Central memory CD4-positive, alpha-beta T cell (primary cell): ENCODE results near the gene OR8I2.
"Not testable (repeated sequence)": the region's sequence is repeated elsewhere in the genome, so short reads cannot be mapped to it uniquely, and the experiment has no call there.

Experiments used
- DNase-seq: peaks from one replicate; pipeline ENCODE4 v3.0.0; 2022
- total RNA-seq, 3 experiments: gene quantifications; one replicate each; lab custom pipeline; 2026; lab: John Stamatoyannopoulos, UW

OR8I2 gene
- 0 reads per million in 3 experiments for total RNA-seq

DNA sequence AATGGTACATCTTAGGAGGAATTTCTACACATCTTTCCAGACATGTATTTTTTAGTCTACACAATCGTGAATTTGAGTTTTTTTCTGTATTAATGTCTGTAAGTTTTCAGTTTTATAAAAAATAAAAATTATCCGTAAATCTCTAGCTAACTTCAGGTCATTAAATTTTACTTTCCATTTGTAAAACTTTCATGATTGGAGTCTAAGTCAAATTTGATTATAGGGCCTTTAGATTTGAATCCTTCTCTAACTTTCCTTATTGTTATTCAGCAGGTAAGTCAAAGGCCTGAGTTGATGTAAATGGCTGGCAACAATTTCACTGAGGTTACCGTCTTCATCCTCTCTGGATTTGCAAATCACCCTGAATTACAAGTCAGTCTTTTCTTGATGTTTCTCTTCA, at the start of gene OR8I2:
Gene OR8I2, plus strand, starts transcription at position 301 of the 400 bp plus-strand sequence. Its CDS starts 0 bp downstream, at position 301.
- DNase-seq, result no peak

DNA sequence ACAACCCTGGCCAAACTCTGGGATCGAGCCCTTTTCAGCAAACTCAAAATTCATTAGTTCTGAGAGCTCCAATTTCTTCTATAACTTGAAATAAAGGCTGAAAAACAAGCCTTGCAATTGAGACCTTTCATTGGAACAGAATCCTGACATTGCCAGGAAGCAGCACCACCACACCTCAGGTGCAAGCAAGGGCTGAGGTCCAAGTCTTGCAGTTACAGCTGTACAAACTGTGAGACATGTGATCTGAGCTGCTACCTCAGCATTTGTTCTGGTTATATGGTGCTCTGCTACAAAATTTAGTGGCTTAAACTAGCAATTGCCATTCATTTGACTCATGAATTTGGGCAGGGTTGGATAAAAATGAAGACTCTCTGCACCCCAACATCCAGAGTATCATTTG, 47.6 kb upstream of the OR8I2 start:
- DNase-seq, result no peak

DNA sequence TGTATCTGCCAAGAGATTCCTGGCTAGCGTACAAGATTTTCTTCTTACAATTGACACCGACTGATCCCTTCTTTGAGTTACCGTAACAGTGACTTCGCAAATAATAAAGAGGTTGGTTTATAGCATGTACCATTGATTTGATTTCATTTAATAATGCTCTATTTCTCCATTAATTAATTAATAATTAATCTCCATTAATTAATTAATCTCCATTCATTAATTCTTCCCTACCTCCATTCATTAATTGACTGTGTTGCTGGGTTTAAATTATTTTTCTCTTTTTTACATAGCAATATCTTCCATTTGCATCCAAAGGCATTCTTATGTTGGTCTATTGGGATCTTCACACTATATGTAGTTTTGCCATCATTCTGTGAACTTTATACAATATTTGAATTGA, 44.6 kb upstream of the OR8I2 start:
- no peak for DNase-seq

DNA sequence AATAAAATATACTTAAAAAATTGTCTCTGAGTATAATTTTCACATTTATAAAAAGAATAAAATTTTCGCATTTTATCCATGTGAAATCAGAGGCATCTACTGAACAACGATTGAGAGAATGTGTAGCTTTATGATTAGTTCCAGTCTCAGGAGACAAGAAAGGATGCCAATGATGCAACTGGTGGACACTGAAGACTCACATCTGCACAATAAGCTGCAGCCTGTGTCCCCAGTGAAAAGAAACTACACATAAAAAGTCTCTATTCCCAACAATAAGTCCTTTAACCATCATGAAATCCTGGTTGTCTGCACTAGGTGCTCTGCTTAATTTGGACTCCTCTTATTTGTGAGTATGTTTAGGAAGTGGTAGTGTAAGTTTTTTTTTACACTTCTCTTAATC, 43.6 kb upstream of the OR8I2 start:
- no peak for DNase-seq

DNA sequence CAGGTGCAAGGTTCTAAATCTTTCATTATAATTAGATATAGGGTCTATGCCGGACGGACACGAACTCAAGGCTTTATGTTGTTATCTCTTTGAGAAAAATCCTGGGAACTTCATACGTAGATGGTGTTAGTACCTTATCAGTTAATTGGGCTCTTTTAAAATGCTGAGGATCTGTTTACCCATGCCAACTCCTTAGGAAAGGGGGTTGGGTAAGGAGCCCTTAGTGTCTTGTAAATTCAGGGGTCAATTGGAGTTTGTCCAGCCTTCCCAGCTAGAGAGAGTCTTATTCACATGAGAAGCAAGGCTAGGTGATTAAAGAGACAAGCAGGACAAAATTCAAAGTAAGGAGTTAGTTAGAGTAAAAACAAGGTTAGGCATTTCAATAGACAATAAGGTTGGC, 36.7 kb upstream of the OR8I2 start:
- not testable (repeated sequence) for DNase-seq

DNA sequence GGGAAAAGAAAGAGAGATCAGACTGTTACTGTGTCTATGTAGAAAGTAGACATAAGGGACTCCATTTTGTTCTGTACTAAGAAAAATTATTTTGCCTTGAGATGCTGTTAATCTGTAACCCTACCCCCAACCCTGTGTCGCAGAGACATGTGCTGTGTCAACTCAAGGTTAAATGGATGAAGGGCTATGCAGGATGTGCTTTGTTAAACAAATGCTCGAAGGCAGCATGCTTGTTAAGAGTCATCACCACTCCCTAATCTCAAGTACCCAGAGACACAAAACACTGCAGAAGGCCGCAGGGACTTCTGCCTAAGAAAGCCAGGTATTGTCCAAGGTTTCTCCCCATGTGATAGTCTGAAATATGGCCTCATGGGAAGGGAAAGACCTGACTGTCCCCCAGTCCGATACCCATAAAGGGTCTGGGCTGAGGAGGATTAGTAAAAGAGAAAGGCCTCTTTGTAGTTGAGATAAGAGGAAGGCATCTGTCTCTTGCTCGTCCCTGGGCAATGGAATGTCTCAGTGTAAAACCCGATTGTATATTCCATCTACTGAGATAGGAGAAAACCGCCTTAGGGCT, 35.4 kb upstream of the OR8I2 start:
- not testable (repeated sequence) for DNase-seq

DNA sequence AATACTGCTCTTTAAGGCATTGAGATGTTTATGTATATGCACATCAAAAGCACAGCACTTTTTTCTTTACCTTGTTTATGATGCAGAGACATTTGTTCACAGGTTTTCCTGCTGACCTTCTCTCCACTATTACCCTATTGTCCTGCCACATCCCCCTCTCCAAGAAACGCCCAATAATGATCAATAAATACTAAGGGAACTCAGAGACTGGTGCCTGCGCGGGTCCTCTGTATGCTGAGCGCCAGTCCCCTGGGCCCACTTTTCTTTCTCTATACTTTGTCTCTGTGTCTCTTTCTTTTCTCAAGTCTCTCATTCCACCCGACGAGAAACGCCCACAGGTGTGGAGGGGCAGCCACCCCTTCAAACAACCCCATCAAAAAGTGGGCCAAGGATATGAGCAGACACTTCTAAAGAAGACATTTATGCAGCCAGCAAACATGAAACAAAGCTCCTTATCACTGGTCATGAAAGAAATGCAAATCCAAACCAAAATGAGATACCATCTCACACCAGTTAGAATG, 34.8 kb upstream of the OR8I2 start:
- not testable (repeated sequence) for DNase-seq

DNA sequence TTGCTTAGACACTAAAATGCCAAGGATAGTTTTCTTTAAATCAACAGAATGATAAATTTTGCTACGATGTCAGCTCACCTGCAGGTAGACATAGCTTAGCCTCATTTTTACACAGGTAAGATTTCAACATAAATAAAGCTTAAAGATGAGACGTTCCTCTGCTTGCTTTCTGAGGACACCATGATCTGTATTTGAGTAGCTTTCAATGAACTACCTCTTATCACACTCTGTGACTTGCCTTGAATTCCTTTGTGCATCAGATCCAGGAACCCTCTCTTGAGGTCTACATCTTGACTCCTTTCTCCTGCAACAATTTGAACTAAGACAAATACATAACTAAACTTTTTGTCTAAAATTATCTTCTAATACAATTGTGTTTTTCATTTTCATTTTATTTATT, 26.1 kb upstream of the OR8I2 start:
- no peak for DNase-seq

DNA sequence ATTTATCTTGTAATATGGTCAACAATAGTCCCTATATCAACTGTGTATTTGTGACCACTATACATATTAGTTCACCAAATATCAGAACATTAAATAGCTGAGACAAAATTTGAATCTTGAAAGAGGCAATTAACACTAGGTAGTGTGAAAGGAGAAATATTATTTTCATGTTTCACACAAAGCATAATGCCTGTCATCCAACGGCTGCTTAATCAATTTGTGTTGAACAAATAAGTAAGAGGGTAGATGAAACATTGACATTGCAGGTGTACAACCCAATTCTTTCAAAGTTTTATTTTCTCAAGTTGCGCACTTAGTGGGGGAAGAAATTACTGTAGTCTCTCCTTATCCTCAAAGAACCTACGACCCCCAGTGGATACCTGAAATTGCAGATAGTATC, 3.4 kb upstream of the OR8I2 start:
- DNase-seq, result no peak

DNA sequence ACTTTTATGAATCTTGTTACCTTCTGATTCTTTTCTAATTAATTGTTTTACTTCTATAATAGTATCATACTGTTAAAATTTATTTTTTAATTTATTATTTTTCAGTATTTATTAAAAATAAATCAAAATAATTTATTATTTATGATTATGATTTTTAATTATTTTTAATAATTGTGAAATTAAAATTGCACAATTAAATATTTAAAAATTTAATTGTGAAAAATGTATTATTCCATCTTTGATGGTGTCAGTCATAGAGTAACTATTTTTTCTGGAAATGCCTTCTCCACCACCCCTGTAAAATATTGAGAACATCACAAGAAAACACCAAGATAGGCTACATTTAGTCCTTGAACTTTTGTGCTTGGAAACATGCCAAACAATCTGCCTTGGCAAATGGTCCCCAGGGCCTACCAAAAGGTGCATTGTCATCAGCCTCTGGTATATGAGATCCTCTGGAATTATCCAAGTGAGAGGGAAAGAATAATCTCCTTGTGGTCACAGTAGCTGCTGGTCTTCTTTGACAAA, 10.2 kb downstream of the OR8I2 start, which contains the start of gene OR8H2:
Gene OR8H2, plus strand, starts transcription at position 478 of the 528 bp plus-strand sequence. CDS start 1,356 bp downstream, outside the sequence.
- DNase-seq, result no peak

DNA sequence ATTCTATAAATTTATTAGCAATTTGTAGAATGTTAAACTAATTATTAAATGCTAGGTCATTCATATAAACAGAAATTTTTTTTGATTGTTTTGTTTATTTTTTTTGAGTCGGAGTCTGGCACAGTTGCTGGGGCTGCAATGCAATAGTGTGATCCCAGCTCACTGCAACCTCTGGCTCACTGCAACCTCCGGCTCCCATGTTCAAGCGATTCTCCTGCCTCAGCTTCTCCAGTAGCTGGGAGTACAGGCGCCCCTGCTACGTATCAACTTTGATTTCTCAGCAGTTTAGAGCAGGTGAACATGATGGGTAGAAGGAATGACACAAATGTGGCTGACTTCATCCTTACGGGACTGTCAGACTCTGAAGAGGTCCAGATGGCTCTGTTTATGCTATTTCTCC, 29.0 kb downstream of the OR8I2 start, which contains the start of gene OR8H3:
Gene OR8H3, plus strand, starts transcription at position 301 of the 400 bp plus-strand sequence. Its CDS starts 0 bp downstream, at position 301.
- no peak for DNase-seq

DNA sequence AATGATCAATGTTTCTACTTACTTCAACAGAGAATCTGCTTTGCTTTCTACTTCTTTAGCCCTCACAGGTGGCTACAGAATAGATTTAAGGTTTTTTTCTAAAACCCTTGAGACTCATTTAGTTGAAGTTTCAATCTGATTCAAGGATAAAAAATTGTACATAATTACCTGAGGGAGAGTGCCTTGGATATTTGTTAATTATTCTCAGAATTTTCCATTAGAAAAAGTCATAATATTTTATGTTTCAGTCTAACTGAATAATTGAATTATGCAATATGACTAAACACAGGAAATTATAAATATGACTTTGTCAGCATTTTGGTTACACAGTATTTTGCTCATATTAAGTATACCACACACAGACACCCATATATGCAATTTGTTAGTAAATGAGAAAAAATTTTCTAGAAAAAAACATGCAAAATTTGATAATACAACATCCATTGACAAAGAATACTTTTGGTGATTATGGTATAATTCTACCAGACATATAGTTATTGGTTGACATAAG, 47.1 kb downstream of the OR8I2 start, which contains the start of gene OR8J3:
Gene OR8J3, minus strand, starts transcription at position 51 of the 511 bp plus-strand sequence. CDS start 2,483 bp downstream, outside the sequence.
- no peak for DNase-seq

DNA sequence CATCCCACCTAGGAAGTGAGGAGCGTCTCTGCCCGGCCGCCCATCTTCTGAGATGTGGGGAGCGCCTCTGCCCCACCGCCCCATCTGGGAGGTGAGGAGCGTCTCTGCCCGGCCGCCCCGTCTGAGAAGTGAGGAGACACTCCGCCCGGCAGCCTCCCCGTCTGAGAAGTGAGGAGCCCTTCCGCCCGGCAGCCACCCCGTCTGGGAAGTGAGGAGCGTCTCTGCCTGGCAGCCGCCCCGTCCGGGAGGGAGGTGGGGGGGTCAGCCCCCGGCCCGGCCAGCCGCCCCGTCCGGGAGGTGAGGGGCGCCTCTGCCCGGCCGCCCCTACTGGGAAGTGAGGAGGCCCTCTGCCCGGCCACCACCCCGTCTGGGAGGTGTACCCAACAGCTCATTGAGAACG, 50.6 kb downstream of the OR8I2 start:
- DNase-seq, result not testable (repeated sequence)
